T-helper 1 cell (primary cell): Measurements from ENCODE around the gene TERT.
A peak's percentile ranks its signal among the peaks of the same experiment; 100 is the strongest.

Experiments
- DNase-seq, 5 donors: peaks; one replicate each; pipeline ENCODE4 v3.0.0-alpha.2; 2012 to 2020

Gene TERT

GRCh38 chr5:1232780-1233179 is 62.1 kb downstream of the TERT start:
- no peak for DNase-seq

GRCh38 chr5:1231354-1231905 is 63.4 kb downstream of the TERT start:
- no peak for DNase-seq

- DNase-seq, result no peak
Measured at GRCh38 chr5:1230551-1230950, 64.3 kb downstream of the TERT start.

GRCh38 chr5:1229822-1230221 is 65.0 kb downstream of the TERT start:
- no peak for DNase-seq

DNA sequence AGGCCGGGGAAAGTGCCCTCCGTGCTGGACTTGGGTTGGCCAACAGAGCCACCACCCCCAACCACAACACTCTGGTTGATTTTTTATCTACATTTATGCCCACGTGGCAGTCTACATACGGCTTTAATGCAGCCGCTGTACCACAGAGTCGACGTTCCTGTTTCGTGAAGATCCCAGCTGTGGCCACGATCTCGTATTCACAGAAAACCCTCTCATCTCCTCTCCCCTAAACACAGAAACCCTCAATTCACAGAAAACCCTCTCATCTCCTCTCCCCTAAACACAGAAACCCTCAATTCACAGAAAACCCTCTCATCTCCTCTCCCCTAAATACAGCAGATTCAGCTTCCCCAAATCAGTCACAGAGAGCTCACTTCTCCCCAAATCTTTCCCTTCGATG is 65.8 kb downstream of the TERT start:
- peak in 1 of 5 donors; percentile 26 for DNase-seq

GRCh38 chr5:1228120-1228519 is 66.7 kb downstream of the TERT start:
- DNase-seq, result no peak

DNA sequence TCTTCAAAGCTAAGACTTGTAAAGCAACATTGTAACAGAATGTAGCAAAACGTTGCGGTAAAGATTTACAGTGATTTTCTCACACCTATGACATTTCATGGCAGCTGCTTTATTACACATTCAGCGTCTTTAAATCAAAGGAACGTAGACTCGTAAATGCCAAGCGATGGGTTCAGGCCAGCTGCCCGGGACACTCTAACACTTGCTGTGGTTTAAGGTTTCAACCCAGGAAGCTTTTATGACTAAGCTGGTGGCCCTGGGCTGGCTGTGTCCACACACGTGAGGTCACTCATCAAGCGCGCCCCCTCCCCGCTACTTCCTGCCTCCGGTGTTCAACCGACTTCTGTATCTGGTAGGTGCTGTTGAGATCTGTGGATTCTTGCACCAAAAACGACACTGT is 67.2 kb downstream of the TERT start:
- no peak for DNase-seq

DNA sequence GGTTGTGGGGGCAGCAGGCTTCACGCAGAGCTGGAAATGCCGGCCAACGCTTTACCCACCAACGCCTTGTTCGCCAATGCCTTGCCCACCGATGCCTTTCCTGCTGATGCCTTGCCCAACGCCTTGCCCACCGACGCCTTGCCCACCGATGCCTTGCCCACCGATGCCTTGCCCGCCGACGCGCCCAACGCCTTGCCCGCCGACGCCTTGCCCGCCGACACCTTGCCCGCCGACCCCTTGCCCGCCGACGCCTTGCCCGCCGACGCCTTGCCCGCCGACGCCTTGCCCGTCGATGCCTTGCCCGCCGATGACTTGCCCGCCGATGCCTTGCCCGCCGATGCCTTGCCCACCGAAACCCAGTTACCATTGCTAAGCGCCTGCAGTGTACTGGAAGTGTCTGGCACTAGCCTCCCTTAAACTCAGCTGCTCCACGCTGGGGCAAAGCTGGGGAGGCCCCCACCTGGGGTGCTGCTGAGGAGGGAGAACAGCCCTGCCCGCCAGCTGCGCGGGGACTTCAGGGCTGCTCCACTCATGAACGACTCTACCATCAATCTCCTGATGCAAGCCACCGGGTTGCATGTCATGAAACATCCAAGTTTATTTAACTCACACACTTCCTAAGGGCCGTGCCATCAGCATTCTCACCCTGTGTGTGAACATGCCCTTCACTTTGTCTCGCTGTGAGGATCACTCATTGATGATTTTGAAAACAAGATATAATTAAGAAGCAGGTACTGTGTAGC is 67.9 kb downstream of the TERT start:
- DNase-seq, result no peak

- DNase-seq, result no peak
Measured at GRCh38 chr5:1226231-1226630, 68.6 kb downstream of the TERT start.

DNA sequence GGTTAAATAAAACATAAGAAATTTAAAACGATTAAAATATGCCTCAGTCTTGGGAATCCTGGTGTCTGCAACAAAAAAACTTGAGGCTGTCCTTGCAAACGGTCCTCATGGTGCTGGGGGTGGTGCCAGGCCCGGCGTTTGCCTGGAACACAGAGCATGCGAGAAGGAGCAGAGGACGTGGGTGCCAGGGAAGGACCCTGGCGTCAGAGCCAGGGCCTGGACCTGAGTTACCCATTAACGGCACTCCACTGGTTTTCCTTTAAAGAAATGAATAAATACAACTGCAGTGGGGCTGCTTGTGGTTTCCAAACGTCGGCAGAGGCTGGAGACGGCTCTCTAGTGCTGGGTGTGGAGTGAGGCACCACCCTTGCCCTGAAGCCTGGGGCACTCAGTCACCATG is 69.8 kb downstream of the TERT start, which contains the start of gene SLC6A18:
Gene SLC6A18, plus strand, starts transcription at position 301 of the 400 bp plus-strand sequence. Its CDS starts 97 bp downstream, at position 398.
- no peak for DNase-seq

- DNase-seq, result no peak
Measured at GRCh38 chr5:1224631-1225030, 70.2 kb downstream of the TERT start.

DNA sequence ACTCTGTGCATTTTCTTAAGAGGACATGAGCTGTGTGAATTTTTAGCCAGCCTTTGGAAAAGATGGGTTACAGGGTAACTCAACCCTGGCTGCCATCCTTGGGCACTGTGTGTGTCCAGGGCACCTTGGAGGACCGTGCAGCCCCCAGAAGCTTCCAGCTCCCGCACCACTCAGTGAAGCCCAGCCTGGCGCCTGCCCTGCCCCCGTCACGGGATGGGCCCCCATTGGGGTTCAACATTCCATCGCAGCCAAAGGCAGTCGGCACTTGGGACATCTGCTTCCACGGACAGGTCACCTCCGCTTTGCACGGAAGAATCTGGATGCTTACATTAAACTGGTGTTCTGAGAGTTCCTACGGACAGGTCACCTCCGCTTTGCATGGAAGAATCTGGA is 71.6 kb downstream of the TERT start:
- DNase-seq, result no peak

GRCh38 chr5:1222621-1223277 is 72.1 kb downstream of the TERT start:
- DNase-seq, result no peak

GRCh38 chr5:1222147-1222546 is 72.7 kb downstream of the TERT start:
- DNase-seq, result no peak

DNA sequence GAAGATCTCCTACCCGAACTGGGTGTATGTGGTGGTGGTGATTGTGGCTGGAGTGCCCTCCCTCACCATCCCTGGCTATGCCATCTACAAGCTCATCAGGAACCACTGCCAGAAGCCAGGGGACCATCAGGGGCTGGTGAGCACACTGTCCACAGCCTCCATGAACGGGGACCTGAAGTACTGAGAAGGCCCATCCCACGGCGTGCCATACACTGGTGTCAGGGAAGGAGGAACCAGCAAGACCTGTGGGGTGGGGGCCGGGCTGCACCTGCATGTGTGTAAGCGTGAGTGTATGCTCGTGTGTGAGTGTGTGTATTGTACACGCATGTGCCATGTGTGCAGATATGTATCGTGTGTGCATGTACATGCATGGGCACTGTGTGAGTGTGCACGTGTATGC is 73.1 kb downstream of the TERT start:
- no peak for DNase-seq

DNA sequence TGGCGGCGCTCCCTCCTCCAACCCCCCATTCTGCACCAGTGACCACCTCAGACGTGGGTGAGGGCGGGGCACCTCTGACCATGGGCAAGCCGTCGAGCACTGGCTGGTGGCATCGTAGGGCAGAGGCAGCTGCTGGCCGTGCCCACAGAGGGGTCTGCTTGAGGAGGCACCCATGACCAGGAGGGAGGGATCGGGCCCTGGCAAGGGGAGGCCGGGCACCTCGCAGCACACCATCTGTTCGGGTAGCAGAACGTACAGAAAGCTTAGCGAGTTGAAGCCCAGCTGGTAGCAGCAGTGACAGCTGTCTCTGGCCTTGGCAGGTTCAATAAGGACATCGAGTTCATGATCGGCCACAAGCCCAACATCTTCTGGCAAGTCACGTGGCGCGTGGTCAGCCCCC is 74.0 kb downstream of the TERT start:
- no peak for DNase-seq

DNA sequence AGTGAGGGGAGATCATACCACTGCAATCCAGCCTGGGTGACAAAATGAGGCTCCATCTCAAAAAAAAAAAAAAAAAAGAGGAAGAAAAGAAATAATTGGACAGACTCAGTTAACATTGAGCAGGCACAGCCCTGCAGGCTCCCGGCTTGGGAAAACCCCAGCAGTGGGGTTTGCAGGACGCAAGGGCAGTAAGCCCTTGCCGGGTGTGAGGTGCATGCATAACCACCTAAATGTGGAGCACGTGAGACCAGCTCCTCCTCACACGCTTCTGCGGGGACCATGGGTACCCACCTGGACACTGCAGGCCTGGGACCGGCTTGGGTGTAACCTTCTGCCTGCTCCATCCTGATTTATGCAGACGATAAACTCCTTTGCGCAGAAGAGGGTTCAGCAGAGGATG is 74.5 kb downstream of the TERT start:
- DNase-seq, result no peak

GRCh38 chr5:1219768-1220100 is 75.1 kb downstream of the TERT start:
- no peak for DNase-seq

DNA sequence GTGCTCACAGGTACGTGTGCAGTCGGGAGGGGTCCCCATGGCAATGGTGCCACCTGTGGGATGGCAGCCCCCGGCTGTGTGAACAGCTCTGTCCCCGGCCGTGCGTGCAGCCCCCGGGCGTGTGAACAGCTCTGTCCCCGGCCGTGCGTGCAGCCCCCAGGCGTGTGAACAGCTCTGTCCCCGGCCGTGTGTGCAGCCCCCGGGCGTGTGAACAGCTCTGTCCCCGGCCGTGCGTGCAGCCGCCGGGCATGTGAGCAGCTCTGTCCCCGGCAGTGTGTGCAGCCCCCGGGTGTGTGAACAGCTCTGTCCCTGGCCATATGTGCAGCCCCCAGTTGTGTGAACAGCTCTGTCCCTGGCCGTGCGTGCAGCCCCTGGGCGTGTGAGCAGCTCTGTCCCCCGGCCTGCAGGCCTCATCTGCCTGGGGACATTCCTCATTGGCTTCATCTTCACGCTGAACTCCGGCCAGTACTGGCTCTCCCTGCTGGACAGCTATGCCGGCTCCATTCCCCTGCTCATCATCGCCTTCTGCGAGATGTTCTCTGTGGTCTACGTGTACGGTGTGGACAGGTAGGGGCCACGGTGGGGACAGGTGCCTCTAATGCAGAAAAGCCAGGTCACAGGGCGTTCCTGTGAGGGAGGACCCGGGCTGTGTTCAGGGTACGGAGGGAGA is 75.6 kb downstream of the TERT start:
- no peak for DNase-seq

- no peak for DNase-seq
Measured at GRCh38 chr5:1218351-1219080, 76.4 kb downstream of the TERT start.

DNA sequence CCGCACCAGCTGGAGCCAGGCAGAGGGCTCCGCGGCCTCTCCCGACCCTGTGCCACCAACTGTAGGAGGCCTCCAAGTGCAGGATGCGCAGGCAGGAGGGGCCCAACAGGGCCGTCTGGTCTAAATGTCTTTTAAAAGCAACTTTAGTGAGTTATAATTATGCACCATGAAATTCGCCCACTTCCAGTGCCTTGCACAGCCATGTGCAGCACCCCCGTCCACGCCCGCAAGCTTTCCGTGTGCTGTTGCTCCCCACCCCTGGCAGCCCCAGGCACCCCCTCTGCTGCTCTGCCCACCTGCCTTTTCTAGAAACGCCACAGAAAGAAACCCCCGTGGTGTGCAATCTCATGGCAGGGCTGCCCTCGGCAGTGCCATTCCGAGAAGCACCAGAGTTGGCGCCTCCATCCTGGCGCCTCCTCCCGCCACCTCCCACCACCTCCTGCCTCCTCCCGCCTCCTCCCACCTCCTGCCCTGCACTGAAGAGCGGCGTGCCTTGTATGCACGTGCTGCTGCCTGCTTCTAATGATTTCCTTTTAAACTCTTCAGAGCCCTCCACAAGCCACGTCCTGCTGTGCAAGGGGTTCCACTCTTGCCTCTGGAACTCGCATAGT is 77.2 kb downstream of the TERT start:
- DNase-seq, result no peak

- no peak for DNase-seq
Measured at GRCh38 chr5:1216918-1217295, 78.0 kb downstream of the TERT start.
